Measurements from ENCODE around the gene PDCD11. TPM values are rescaled to one million over a fixed set of nuclear protein-coding genes. Genes with fewer than 3 reads are reported as not detected.

PDCD11 gene
- total RNA-seq, 1 experiment from 2014 or later, result 80.0 TPM

- Histone ChIP-seq H3K27me3 (no peaks in the 10 kb centered on the region), H3K4me3 (peak overlapping the region; percentile 67), H3K36me3 (peaks cover 25% of the 10 kb centered on the region), H3K27ac (peak overlapping the region; percentile 67), H3K9me3 (replicated peaks) (no peaks in the 10 kb centered on the region), H3K4me1 (peaks cover 7% of the 10 kb centered on the region)
- peak; percentile 76 to 82 for DNase-seq
These were observed 54.8 kb downstream of the PDCD11 start for GRCh38 chr10:103451091-103451813.

GRCh38 chr10:103451831-103452505 is 55.5 kb downstream of the PDCD11 start, which contains the start of gene CALHM2:
Gene CALHM2, minus strand, starts transcription at chr10:103452370. Its CDS starts 2,429 bp downstream, at chr10:103449941.
- Histone ChIP-seq H3K36me3 (peaks cover 18% of the 10 kb centered on the region), H3K27me3 (no peaks in the 10 kb centered on the region), H3K9me3 (replicated peaks) (no peaks in the 10 kb centered on the region), H3K4me3 (peak within 1 kb of the TSS; percentile 67), H3K27ac (peak within 1 kb of the TSS; percentile 67), H3K4me1 (peaks cover 15% of the 10 kb centered on the region)
- DNase-seq, result peak; percentile 85 to 87

GRCh38 chr10:103452506-103453230 is 56.2 kb downstream of the PDCD11 start:
- Histone ChIP-seq H3K27me3 (no peaks in the 10 kb centered on the region), H3K4me1 (peaks cover 22% of the 10 kb centered on the region), H3K36me3 (peaks cover 11% of the 10 kb centered on the region), H3K27ac (peak overlapping the region; percentile 67), H3K4me3 (peak overlapping the region; percentile 67), H3K9me3 (replicated peaks) (no peaks in the 10 kb centered on the region)
- peak in 1 of 2 experiments; percentile 37 for DNase-seq

- peaks cover 33% of the 10 kb centered on the region for H3K4me1 ChIP-seq
- no peaks in the 10 kb centered on the region for H3K9me3 ChIP-seq (replicated peaks)
- no peak overlapping the region for H3K27ac ChIP-seq
- H3K4me3 ChIP-seq, result no peak overlapping the region
- no peaks in the 10 kb centered on the region for H3K27me3 ChIP-seq
- DNase-seq, result no peak
- H3K36me3 ChIP-seq, result 0 out of 2 replicates have a peak, but pooled peaks cover 1% of the 10 kb centered on the region
These were observed 57.6 kb downstream of the PDCD11 start for GRCh38 chr10:103454026-103454425.

GRCh38 chr10:103455235-103455634 is 58.8 kb downstream of the PDCD11 start:
- Histone ChIP-seq H3K9me3 (replicated peaks) (no peaks in the 10 kb centered on the region), H3K27me3 (no peaks in the 10 kb centered on the region), H3K4me1 (peaks cover 33% of the 10 kb centered on the region), H3K36me3 (no peaks in the 10 kb centered on the region), H3K4me3 (no peak overlapping the region), H3K27ac (no peak overlapping the region)
- DNase-seq, result no peak

GRCh38 chr10:103456074-103456660 is 59.7 kb downstream of the PDCD11 start:
- no peaks in the 10 kb centered on the region for H3K9me3 ChIP-seq (replicated peaks)
- H3K27me3 ChIP-seq, result no peaks in the 10 kb centered on the region
- H3K4me3 ChIP-seq, result no peak overlapping the region
- no peaks in the 10 kb centered on the region for H3K36me3 ChIP-seq
- no peak overlapping the region for H3K27ac ChIP-seq
- peaks cover 33% of the 10 kb centered on the region for H3K4me1 ChIP-seq
- DNase-seq, result no peak

GRCh38 chr10:103457176-103457712 is 60.8 kb downstream of the PDCD11 start:
- no peaks in the 10 kb centered on the region for H3K36me3 ChIP-seq
- peak; percentile 76 for DNase-seq
- no peaks in the 10 kb centered on the region for H3K27me3 ChIP-seq
- H3K27ac ChIP-seq, result no peak overlapping the region
- H3K4me1 ChIP-seq, result peaks cover 33% of the 10 kb centered on the region
- no peak overlapping the region for H3K4me3 ChIP-seq
- H3K9me3 ChIP-seq (replicated peaks), result no peaks in the 10 kb centered on the region

GRCh38 chr10:103457896-103458583 is 61.6 kb downstream of the PDCD11 start:
- Histone ChIP-seq H3K9me3 (replicated peaks) (no peaks in the 10 kb centered on the region), H3K4me1 (peaks cover 28% of the 10 kb centered on the region), H3K4me3 (no peak overlapping the region), H3K36me3 (no peaks in the 10 kb centered on the region), H3K27ac (no peak overlapping the region), H3K27me3 (no peaks in the 10 kb centered on the region)
- no peak for DNase-seq

- peaks cover 28% of the 10 kb centered on the region for H3K4me1 ChIP-seq
- no peaks in the 10 kb centered on the region for H3K27me3 ChIP-seq
- peak; percentile 63 to 79 for DNase-seq
- H3K36me3 ChIP-seq, result no peaks in the 10 kb centered on the region
- no peak within 1 kb of the TSS for H3K4me3 ChIP-seq
- H3K27ac ChIP-seq, result no peak within 1 kb of the TSS
- no peaks in the 10 kb centered on the region for H3K9me3 ChIP-seq (replicated peaks)
These were observed 62.3 kb downstream of the PDCD11 start, which contains the start of gene CALHM1 for GRCh38 chr10:103458720-103459119. Gene CALHM1, minus strand, starts transcription at chr10:103458900. Its CDS starts 149 bp downstream, at chr10:103458751.

GRCh38 chr10:103459615-103460014 is 63.2 kb downstream of the PDCD11 start:
- Histone ChIP-seq H3K9me3 (replicated peaks) (no peaks in the 10 kb centered on the region), H3K4me1 (peaks cover 28% of the 10 kb centered on the region), H3K27ac (no peak overlapping the region), H3K4me3 (no peak overlapping the region), H3K36me3 (no peaks in the 10 kb centered on the region), H3K27me3 (no peaks in the 10 kb centered on the region)
- DNase-seq, result no peak

GRCh38 chr10:103463499-103463898 is 67.1 kb downstream of the PDCD11 start:
- DNase-seq, result no peak
- no peaks in the 10 kb centered on the region for H3K9me3 ChIP-seq (replicated peaks)
- H3K4me1 ChIP-seq, result peaks cover 3% of the 10 kb centered on the region
- no peak overlapping the region for H3K4me3 ChIP-seq
- H3K27me3 ChIP-seq, result no peaks in the 10 kb centered on the region
- H3K36me3 ChIP-seq, result no peaks in the 10 kb centered on the region
- no peak overlapping the region for H3K27ac ChIP-seq

GRCh38 chr10:103465411-103466179 is 69.2 kb downstream of the PDCD11 start:
- DNase-seq, result no peak
- no peaks in the 10 kb centered on the region for H3K4me1 ChIP-seq
- no peak overlapping the region for H3K27ac ChIP-seq
- no peaks in the 10 kb centered on the region for H3K9me3 ChIP-seq (replicated peaks)
- H3K36me3 ChIP-seq, result no peaks in the 10 kb centered on the region
- no peaks in the 10 kb centered on the region for H3K27me3 ChIP-seq
- no peak overlapping the region for H3K4me3 ChIP-seq

- no peak overlapping the region for H3K4me3 ChIP-seq
- H3K27ac ChIP-seq, result no peak overlapping the region
- H3K27me3 ChIP-seq, result no peaks in the 10 kb centered on the region
- H3K4me1 ChIP-seq, result peaks cover 9% of the 10 kb centered on the region
- H3K36me3 ChIP-seq, result no peaks in the 10 kb centered on the region
- no peaks in the 10 kb centered on the region for H3K9me3 ChIP-seq (replicated peaks)
- no peak for DNase-seq
These were observed 70.3 kb downstream of the PDCD11 start for GRCh38 chr10:103466734-103467133.

All from SJCRH30 (cell line).